Stimulated activated CD8-positive, alpha-beta memory T cell treated with anti-CD3 and anti-CD28 coated beads, Interleukin-15, amount 100 ng/mL, for 24 hours (primary cell): ENCODE results near the gene TCF23.
"Not testable (repeated sequence)": the region's sequence is repeated elsewhere in the genome, so short reads cannot be mapped to it uniquely, and the experiment has no call there.

Experiments used
- DNase-seq: peaks from one replicate; pipeline ENCODE4 v3.0.0-alpha.2; 2020; ENCODE audit warnings: low read depth

TCF23 gene

GRCh38 chr2:27189989-27190388, 41.2 kb downstream of the TCF23 start:
- DNase-seq: no peak

GRCh38 chr2:27191070-27191829, 42.4 kb downstream of the TCF23 start:
- no peak for DNase-seq

- DNase-seq: no peak
These were observed 45.9 kb downstream of the TCF23 start for GRCh38 chr2:27194538-27195354.

GRCh38 chr2:27195799-27196198, 47.0 kb downstream of the TCF23 start:
- not testable (repeated sequence) for DNase-seq

- not testable (repeated sequence) for DNase-seq
These were observed 49.3 kb downstream of the TCF23 start for GRCh38 chr2:27198068-27198467.

- DNase-seq: no peak
These were observed 49.8 kb downstream of the TCF23 start for GRCh38 chr2:27198627-27199026.

GRCh38 chr2:27199241-27199640, 50.4 kb downstream of the TCF23 start:
- no peak for DNase-seq

- DNase-seq: no peak
These were observed 52.9 kb downstream of the TCF23 start for GRCh38 chr2:27201675-27202074.

GRCh38 chr2:27202854-27203253, 54.0 kb downstream of the TCF23 start:
- no peak for DNase-seq

GRCh38 chr2:27203741-27204140, 54.9 kb downstream of the TCF23 start:
- DNase-seq: no peak

- no peak for DNase-seq
These were observed 55.8 kb downstream of the TCF23 start for GRCh38 chr2:27204566-27204965.

GRCh38 chr2:27205206-27205605, 56.4 kb downstream of the TCF23 start:
- no peak for DNase-seq

GRCh38 chr2:27206346-27206745, 57.5 kb downstream of the TCF23 start:
- DNase-seq: no peak
